ENCODE measurements around the gene LSM3.

LSM3 gene

GRCh38 chr3:14248477-14248848 is 69.8 kb downstream of the LSM3 start:
- no peak overlapping the region for H3K4me3 ChIP-seq (ENCODE audit: low read length)
- no peak for DNase-seq (ENCODE audit: low read depth, low spot score)

GRCh38 chr3:14248849-14249523 is 70.4 kb downstream of the LSM3 start:
- DNase-seq (ENCODE audit: low read depth, low spot score): no peak

More at GRCh38 chr3:14248849-14249523, 70.4 kb downstream of the LSM3 start:
- no peak overlapping the region for H3K4me3 ChIP-seq (ENCODE audit: low read length)

Measured in Jurkat, Clone E6-1 (cell line).